ENCODE measurements around the gene PGBD5. TPM values are rescaled to one million over a fixed set of nuclear protein-coding genes. Genes with fewer than 3 reads are reported as not detected.

PGBD5 gene
- total and polyA plus RNA-seq, 9 of the 15 experiments (the other 6 are each of a cell fraction or from before 2014, with no cell fraction given) = under 0.01 to 0.40 (median 0.10) TPM; not detected in 3

DNA sequence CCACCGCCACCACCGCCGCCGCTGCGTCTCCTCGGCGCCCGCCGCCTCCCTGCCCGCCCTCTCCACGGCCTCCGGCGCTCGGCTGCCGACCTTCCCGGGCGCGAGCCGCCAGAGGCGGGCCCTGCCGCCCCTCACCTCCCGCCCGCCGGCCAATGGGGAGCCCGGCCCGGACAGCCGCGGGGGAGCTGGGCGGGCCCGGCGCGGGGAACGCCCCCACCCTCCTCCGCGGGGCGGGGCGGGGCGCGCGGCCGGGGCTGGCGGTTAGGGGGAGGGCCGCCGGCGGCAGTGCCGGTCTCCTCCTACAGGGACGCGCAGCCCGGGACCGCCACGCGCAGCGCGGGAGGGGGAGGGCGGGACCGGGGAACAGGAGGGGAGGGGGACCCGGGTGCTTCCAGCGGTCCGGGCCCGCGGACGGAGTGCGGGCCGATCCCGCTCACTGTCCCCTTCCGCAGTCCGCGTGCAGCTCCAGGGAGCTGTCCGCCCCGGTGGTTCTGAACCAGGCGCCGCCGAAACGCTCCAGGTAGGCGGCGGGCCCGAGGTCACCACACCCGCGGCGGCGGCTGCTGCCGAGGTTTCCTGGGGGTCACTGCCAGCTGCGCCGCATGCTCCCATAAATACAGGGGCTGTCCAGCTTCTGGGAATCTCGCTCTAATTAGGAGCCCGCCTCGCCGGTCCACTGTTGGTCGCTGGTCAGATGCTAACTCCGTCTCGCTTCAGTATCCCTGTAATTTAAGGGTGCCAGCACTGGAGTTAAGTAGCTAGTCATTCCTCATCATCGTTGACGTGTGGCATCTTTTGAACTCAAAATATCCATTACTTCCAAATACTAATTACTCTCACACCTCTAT, at the start of gene PGBD5 (continued):
- TF ChIP-seq, protein P1, sequence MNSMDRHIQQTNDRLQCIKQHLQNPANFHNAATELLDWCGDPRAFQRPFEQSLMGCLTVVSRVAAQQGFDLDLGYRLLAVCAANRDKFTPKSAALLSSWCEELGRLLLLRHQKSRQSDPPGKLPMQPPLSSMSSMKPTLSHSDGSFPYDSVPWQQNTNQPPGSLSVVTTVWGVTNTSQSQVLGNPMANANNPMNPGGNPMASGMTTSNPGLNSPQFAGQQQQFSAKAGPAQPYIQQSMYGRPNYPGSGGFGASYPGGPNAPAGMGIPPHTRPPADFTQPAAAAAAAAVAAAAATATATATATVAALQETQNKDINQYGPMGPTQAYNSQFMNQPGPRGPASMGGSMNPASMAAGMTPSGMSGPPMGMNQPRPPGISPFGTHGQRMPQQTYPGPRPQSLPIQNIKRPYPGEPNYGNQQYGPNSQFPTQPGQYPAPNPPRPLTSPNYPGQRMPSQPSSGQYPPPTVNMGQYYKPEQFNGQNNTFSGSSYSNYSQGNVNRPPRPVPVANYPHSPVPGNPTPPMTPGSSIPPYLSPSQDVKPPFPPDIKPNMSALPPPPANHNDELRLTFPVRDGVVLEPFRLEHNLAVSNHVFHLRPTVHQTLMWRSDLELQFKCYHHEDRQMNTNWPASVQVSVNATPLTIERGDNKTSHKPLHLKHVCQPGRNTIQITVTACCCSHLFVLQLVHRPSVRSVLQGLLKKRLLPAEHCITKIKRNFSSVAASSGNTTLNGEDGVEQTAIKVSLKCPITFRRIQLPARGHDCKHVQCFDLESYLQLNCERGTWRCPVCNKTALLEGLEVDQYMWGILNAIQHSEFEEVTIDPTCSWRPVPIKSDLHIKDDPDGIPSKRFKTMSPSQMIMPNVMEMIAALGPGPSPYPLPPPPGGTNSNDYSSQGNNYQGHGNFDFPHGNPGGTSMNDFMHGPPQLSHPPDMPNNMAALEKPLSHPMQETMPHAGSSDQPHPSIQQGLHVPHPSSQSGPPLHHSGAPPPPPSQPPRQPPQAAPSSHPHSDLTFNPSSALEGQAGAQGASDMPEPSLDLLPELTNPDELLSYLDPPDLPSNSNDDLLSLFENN (IDR thresholded peaks at IDR 0.05; ENCODE audit: low read depth in 2 of 2, low read length in 2 of 2) = no peak; a peak in 1 of 4 replicates
- TF ChIP-seq, protein P2, sequence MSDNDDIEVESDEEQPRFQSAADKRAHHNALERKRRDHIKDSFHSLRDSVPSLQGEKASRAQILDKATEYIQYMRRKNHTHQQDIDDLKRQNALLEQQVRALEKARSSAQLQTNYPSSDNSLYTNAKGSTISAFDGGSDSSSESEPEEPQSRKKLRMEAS (CRISPR knock-in tag; IDR thresholded peaks at IDR 0.05) = peak; percentile 90
- TF ChIP-seq MEIS2 (IDR thresholded peaks at IDR 0.05; ENCODE audit: partially characterized antibody) (no peak), MXI1 (IDR thresholded peaks at IDR 0.05; ENCODE audit: low read depth, low read length) (peak; percentile 97), MCM7 (IDR thresholded peaks at IDR 0.05) (no peak), SRSF1 (IDR thresholded peaks at IDR 0.05; ENCODE audit: low read depth, low read length) (no peak), SAP30 (IDR thresholded peaks at IDR 0.05; ENCODE audit: borderline replicate concordance, insufficient read depth, low read depth, low read length, poor library complexity, severe bottlenecking) (peak; percentile 98), BRD4 (IDR thresholded peaks at IDR 0.05) (no peak), CBX3 (IDR thresholded peaks at IDR 0.05; ENCODE audit: borderline replicate concordance in 1 of 2, low read length in 2 of 2) (0 out of 3 replicates have a peak, but pooled peaks of 1 of the 2 experiments have one; percentile 46), IFI16 (CRISPR knock-in tag; IDR thresholded peaks at IDR 0.05) (no peak), CAMTA2 (CRISPR knock-in tag; conservative IDR thresholded peaks at IDR 0.05) (no peak), KAT7 (CRISPR knock-in tag; IDR thresholded peaks at IDR 0.05; ENCODE audit: borderline replicate concordance) (no peak), LCOR (CRISPR knock-in tag; IDR thresholded peaks at IDR 0.05) (peak; percentile 58; the same call in 1 of the 2 replicates), NFYB (IDR thresholded peaks at IDR 0.05; ENCODE audit: extremely low read depth, insufficient read length) (no peak), ZNF263 (CRISPR knock-in tag; IDR thresholded peaks at IDR 0.05; ENCODE audit: borderline replicate concordance) (peak; percentile 53; the same call in 1 of the 2 replicates), MAFK (IDR thresholded peaks at IDR 0.05; ENCODE audit: low read length) (no peak), DNMT1 (IDR thresholded peaks at IDR 0.05) (no peak), TARDBP (IDR thresholded peaks at IDR 0.05) (no peak), YBX1 (IDR thresholded peaks at IDR 0.05) (no peak)
- TF ChIP-seq, protein P3, sequence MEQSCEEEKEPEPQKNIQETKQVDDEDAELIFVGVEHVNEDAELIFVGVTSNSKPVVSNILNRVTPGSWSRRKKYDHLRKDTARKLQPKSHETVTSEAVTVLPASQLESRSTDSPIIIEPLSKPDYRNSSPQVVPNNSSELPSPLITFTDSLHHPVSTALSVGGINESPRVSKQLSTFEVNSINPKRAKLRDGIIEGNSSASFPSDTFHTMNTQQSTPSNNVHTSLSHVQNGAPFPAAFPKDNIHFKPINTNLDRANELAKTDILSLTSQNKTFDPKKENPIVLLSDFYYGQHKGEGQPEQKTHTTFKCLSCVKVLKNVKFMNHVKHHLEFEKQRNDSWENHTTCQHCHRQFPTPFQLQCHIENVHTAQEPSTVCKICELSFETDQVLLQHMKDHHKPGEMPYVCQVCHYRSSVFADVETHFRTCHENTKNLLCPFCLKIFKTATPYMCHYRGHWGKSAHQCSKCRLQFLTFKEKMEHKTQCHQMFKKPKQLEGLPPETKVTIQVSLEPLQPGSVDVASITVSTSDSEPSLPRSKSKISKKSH (CRISPR knock-in tag; IDR thresholded peaks at IDR 0.05) = no peak
- TF ChIP-seq, protein P4, sequence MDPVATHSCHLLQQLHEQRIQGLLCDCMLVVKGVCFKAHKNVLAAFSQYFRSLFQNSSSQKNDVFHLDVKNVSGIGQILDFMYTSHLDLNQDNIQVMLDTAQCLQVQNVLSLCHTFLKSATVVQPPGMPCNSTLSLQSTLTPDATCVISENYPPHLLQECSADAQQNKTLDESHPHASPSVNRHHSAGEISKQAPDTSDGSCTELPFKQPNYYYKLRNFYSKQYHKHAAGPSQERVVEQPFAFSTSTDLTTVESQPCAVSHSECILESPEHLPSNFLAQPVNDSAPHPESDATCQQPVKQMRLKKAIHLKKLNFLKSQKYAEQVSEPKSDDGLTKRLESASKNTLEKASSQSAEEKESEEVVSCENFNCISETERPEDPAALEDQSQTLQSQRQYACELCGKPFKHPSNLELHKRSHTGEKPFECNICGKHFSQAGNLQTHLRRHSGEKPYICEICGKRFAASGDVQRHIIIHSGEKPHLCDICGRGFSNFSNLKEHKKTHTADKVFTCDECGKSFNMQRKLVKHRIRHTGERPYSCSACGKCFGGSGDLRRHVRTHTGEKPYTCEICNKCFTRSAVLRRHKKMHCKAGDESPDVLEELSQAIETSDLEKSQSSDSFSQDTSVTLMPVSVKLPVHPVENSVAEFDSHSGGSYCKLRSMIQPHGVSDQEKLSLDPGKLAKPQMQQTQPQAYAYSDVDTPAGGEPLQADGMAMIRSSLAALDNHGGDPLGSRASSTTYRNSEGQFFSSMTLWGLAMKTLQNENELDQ (CRISPR knock-in tag; IDR thresholded peaks at IDR 0.05; ENCODE audit: borderline replicate concordance) = no peak

Measured in K562 (cell line).